GM18511 (cell line): Measurements from ENCODE around the gene PLEKHF1.

ENCODE experiments used
- ATAC-seq: cut with Tn5 transposase; IDR thresholded peaks from one replicate; pipeline ENCODE4 v1.9.1; 2021; ENCODE audit warnings: mild to moderate bottlenecking, moderate library complexity; ENCODE audit not compliant: unreplicated experiment

Gene PLEKHF1

DNA sequence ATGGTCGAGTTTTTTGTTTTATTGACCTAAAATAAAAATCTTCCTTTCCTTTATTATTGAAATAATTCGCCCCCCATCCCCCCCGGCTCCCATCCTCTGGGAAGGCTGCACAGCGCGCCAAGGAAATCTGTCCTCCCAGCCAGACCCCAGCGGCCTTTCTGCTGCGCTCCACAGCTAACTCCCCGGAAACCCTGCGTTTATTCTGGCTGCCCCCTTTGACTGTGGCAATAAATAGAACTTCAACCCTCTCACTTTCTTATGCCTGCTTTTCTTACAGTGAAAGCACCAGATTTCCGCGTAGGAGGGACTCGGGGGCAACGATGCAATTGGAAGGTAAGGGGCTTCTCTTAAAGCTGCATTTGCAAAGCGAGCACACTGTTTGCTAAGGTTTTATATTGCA is 59.5 kb downstream of the PLEKHF1 start:
- no peak for ATAC-seq
